ENCODE measurements around the gene PCDHGA10.
"Not testable (repeated sequence)": the region's sequence is repeated elsewhere in the genome, so short reads cannot be mapped to it uniquely, and the experiment has no call there.

Gene PCDHGA10

GRCh38 chr5:141431286-141431685, 18.5 kb downstream of the PCDHGA10 start:
- no peak for TF ChIP-seq ZBTB26 (tag by site-specific recombination; optimal IDR thresholded peaks at IDR 0.05)
- no peak for TF ChIP-seq TSHZ1 (tag by site-specific recombination; IDR thresholded peaks at IDR 0.05; ENCODE audit: borderline replicate concordance)
- no peak for TF ChIP-seq ZBTB48 (tag by site-specific recombination; IDR thresholded peaks at IDR 0.05)
- TF ChIP-seq TRIM28 (IDR thresholded peaks at IDR 0.05; ENCODE audit: borderline replicate concordance, low read length): no peak
- no peak for TF ChIP-seq ATF2 (tag by site-specific recombination; IDR thresholded peaks at IDR 0.05; ENCODE audit: low read depth)
- TF ChIP-seq ZNF701 (tag by site-specific recombination; IDR thresholded peaks at IDR 0.05): no peak
- no peak for TF ChIP-seq ZNF37A (tag by site-specific recombination; IDR thresholded peaks at IDR 0.05)
- TF ChIP-seq ZNF580 (tag by site-specific recombination; IDR thresholded peaks at IDR 0.05): no peak
- no peak for TF ChIP-seq ZNF350 (tag by site-specific recombination; IDR thresholded peaks at IDR 0.05)
- no peak for TF ChIP-seq ZNF311 (tag by site-specific recombination; IDR thresholded peaks at IDR 0.05; ENCODE audit: borderline replicate concordance)
- TF ChIP-seq EGR2 (tag by site-specific recombination; IDR thresholded peaks at IDR 0.05; ENCODE audit: low read depth): no peak

GRCh38 chr5:141432308-141432707, 19.5 kb downstream of the PCDHGA10 start:
- CTCF ChIA-PET: interaction anchor here (0.5 to 5.4 kb wide), 2 partner anchors 11 to 126 kb away, joined by 3 to 34 read pairs; partner anchors contain the start of gene PCDHGA11
- H3K36me3 ChIP-seq (ENCODE audit: control insufficient read depth in 2 of 2, insufficient read depth in 1 of 2, low read length in 2 of 2); H3K4me3 ChIP-seq (ENCODE audit: low read depth, low read length); H3K27ac ChIP-seq (ENCODE audit: extremely low read depth, low read depth, low read length); H3K9me3 ChIP-seq (ENCODE audit: control insufficient read depth, insufficient read depth, low read depth, low read length); POLR2A ChIA-PET; H3K4me1 ChIP-seq (ENCODE audit: control insufficient read depth, insufficient read depth, low read length): not testable (repeated sequence)

More at GRCh38 chr5:141431286-141431685, 18.5 kb downstream of the PCDHGA10 start:
- H3K27ac ChIP-seq (ENCODE audit: extremely low read depth, low read depth, low read length): no peak overlapping the region
- H3K36me3 ChIP-seq (ENCODE audit: control insufficient read depth in 2 of 2, insufficient read depth in 1 of 2, low read length in 2 of 2): no peaks in the 10 kb centered on the region
- no peak overlapping the region for H3K4me3 ChIP-seq (ENCODE audit: low read depth, low read length)
- H3K4me1 ChIP-seq (ENCODE audit: control insufficient read depth, insufficient read depth, low read length): no peaks in the 10 kb centered on the region
- CTCF ChIA-PET: interaction anchor here (1.6 to 5.4 kb wide), 3 partner anchors 90 to 127 kb away, joined by 10 to 38 read pairs (median 34); no protein-coding TSS in a partner anchor
- POLR2A ChIA-PET: interaction anchor here (1.0 kb wide), 1 partner anchor 12 kb away, joined by 3 read pairs; no protein-coding TSS in a partner anchor
- H3K9me3 ChIP-seq (ENCODE audit: control insufficient read depth, insufficient read depth, low read depth, low read length): no peaks in the 10 kb centered on the region

- H3K36me3 ChIP-seq (ENCODE audit: control insufficient read depth in 2 of 2, insufficient read depth in 1 of 2, low read length in 2 of 2); H3K4me1 ChIP-seq (ENCODE audit: control insufficient read depth, insufficient read depth, low read length); POLR2A ChIA-PET; H3K9me3 ChIP-seq (ENCODE audit: control insufficient read depth, insufficient read depth, low read depth, low read length); H3K4me3 ChIP-seq (ENCODE audit: low read depth, low read length); H3K27ac ChIP-seq (ENCODE audit: extremely low read depth, low read depth, low read length): not testable (repeated sequence)
- CTCF ChIA-PET: interaction anchor here (5.4 kb wide), 1 partner anchor 125 kb away, joined by 34 read pairs; no protein-coding TSS in a partner anchor
These were observed 19.9 kb downstream of the PCDHGA10 start for GRCh38 chr5:141432726-141433125.

- POLR2A ChIA-PET: no interaction called here
- Histone ChIP-seq H3K36me3 (ENCODE audit: control insufficient read depth in 2 of 2, insufficient read depth in 1 of 2, low read length in 2 of 2) (no peaks in the 10 kb centered on the region), H3K27ac (ENCODE audit: extremely low read depth, low read depth, low read length) (no peak overlapping the region), H3K9me3 (ENCODE audit: control insufficient read depth, insufficient read depth, low read depth, low read length) (no peaks in the 10 kb centered on the region), H3K4me3 (ENCODE audit: low read depth, low read length) (no peak overlapping the region), H3K4me1 (ENCODE audit: control insufficient read depth, insufficient read depth, low read length) (no peaks in the 10 kb centered on the region)
- CTCF ChIA-PET: interaction anchor here (0.7 to 1.2 kb wide), 2 partner anchors 37 to 89 kb away, joined by 3 read pairs; no protein-coding TSS in a partner anchor
- no peak for TF ChIP-seq ZNF121 (tag by site-specific recombination; IDR thresholded peaks at IDR 0.05)
- TF ChIP-seq ZNF518A (tag by site-specific recombination; conservative IDR thresholded peaks at IDR 0.05; ENCODE audit: low read depth): no peak
- no peak for TF ChIP-seq ZNF513 (tag by site-specific recombination; IDR thresholded peaks at IDR 0.05)
These were observed 21.2 kb downstream of the PCDHGA10 start for GRCh38 chr5:141434006-141434405.

All from HEK293 (cell line).